Measurements from ENCODE around the gene FAM193B.

DNA sequence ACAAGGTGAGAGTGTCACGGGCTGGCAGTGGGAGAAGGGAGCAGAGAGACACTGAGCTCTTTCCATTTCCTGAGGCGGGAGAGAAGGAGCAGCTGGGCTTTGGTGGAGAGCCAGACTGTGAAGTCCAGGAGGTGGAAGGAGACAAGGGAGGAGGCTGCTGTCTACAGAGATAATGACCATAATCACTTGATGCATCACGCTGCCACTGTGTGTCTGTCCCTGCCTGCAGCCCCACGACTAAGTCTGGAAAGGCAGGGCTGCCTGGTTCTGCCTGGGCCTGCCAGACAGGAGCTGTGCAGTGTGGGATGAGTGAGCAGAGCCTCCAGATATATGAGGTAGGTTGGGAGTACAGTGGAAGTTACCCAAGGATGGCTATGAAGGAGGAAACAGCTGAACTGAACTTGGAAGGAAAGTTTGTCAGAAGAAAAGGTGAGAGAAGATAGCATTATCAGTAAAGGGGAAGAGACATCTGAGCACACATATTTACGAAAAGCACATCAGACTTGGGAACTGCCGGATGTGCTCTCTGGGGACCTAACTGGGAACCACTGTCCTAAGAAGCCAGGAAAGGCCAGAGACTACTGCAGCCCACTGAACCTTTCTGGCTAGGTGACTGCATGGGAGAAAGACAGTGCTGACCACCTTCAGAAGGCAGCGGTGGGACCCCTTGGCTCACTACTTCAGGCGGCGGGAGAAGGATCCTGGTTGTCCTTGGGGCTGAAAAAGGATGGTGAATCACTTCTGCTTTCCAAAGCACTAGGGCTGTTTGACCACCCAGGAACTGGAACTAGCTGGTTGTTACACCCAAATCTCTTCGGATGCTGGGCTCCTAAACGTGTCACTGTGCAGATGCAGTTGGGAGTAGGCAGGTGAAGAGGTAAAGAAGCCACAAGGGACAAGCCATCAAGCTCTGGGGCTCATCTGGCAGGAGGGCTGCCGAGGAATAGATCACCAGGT is 24.8 kb downstream of the FAM193B start:
- TF ChIP-seq, protein P1, sequence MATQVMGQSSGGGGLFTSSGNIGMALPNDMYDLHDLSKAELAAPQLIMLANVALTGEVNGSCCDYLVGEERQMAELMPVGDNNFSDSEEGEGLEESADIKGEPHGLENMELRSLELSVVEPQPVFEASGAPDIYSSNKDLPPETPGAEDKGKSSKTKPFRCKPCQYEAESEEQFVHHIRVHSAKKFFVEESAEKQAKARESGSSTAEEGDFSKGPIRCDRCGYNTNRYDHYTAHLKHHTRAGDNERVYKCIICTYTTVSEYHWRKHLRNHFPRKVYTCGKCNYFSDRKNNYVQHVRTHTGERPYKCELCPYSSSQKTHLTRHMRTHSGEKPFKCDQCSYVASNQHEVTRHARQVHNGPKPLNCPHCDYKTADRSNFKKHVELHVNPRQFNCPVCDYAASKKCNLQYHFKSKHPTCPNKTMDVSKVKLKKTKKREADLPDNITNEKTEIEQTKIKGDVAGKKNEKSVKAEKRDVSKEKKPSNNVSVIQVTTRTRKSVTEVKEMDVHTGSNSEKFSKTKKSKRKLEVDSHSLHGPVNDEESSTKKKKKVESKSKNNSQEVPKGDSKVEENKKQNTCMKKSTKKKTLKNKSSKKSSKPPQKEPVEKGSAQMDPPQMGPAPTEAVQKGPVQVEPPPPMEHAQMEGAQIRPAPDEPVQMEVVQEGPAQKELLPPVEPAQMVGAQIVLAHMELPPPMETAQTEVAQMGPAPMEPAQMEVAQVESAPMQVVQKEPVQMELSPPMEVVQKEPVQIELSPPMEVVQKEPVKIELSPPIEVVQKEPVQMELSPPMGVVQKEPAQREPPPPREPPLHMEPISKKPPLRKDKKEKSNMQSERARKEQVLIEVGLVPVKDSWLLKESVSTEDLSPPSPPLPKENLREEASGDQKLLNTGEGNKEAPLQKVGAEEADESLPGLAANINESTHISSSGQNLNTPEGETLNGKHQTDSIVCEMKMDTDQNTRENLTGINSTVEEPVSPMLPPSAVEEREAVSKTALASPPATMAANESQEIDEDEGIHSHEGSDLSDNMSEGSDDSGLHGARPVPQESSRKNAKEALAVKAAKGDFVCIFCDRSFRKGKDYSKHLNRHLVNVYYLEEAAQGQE (IDR thresholded peaks at IDR 0.05; ENCODE audit: insufficient read depth in 1 of 2, low read depth in 2 of 2, low read length in 2 of 2), result no peak
- no peak for TF ChIP-seq TAF1 (IDR thresholded peaks at IDR 0.05; ENCODE audit: borderline replicate concordance, insufficient read depth, low read length)
- no peak for TF ChIP-seq POLR2AphosphoS5 (IDR thresholded peaks at IDR 0.05; ENCODE audit: low read depth, low read length)
